Measurements from ENCODE around the gene SUV39H1.

Gene SUV39H1

GRCh38 chrX:48702032-48702431 lies 5.5 kb downstream of the SUV39H1 start:
- peaks cover 0 to 38% (median 17%) of the 10 kb centered on the region in 10 experiments; a peak in 18 of 20 replicates for H3K4me1 ChIP-seq
- TF ChIP-seq Cebpa-rat (IDR thresholded peaks at IDR 0.05) = no peak
- H3K4me3 ChIP-seq = no peak overlapping the region
- H3K27me3 ChIP-seq = peaks cover 30 to 97% (median 74%) of the 10 kb centered on the region in 11 experiments
- H3K27ac ChIP-seq = peak overlapping the region in 1 of 11 experiments; percentile 30; a peak in 1 of 22 replicates
- peak overlapping the region in 3 of 11 experiments; percentile 25 to 47 (median 33); a peak in 2 of 22 replicates for H3K9ac ChIP-seq
- peak overlapping the region in 2 of 11 experiments; percentile 28 to 35; a peak in 3 of 22 replicates for H3K4me2 ChIP-seq
- no peaks in the 10 kb centered on the region for H3K9me3 ChIP-seq (replicated peaks in 1 of 11)
- peaks cover 0 to 88% (median 66%) of the 10 kb centered on the region in 11 experiments; a peak in 20 of 22 replicates for H3K36me3 ChIP-seq
- peaks cover 0 to 75% (median 45%) of the 10 kb centered on the region in 11 experiments; a peak in 17 of 22 replicates for H4K20me1 ChIP-seq

GRCh38 chrX:48702716-48703115 lies 6.2 kb downstream of the SUV39H1 start:
- peak overlapping the region in 2 of 11 experiments; percentile 28 to 35; a peak in 3 of 22 replicates for H3K4me2 ChIP-seq
- no peak for TF ChIP-seq Cebpa-rat (IDR thresholded peaks at IDR 0.05)
- H3K4me3 ChIP-seq = no peak overlapping the region
- H3K27ac ChIP-seq = 0 out of 22 replicates have a peak overlapping the region, but pooled peaks of 1 of the 11 experiments have one; percentile 30
- peaks cover 0 to 33% (median 15%) of the 10 kb centered on the region in 10 experiments; a peak in 17 of 20 replicates for H3K4me1 ChIP-seq
- no peaks in the 10 kb centered on the region for H3K9me3 ChIP-seq (replicated peaks in 1 of 11)
- peaks cover 0 to 81% (median 45%) of the 10 kb centered on the region in 11 experiments; a peak in 17 of 22 replicates for H4K20me1 ChIP-seq
- peaks cover 33 to 97% (median 77%) of the 10 kb centered on the region in 11 experiments for H3K27me3 ChIP-seq
- peaks cover 0 to 95% (median 66%) of the 10 kb centered on the region in 11 experiments; a peak in 21 of 22 replicates for H3K36me3 ChIP-seq
- peak overlapping the region in 2 of 11 experiments; percentile 33 to 47; a peak in 4 of 22 replicates for H3K9ac ChIP-seq

GRCh38 chrX:48703228-48703627 lies 6.7 kb downstream of the SUV39H1 start:
- Histone ChIP-seq H3K27me3 (peaks cover 39 to 97% (median 80%) of the 10 kb centered on the region in 11 experiments), H4K20me1 (peaks cover 0 to 86% (median 47%) of the 10 kb centered on the region in 11 experiments; a peak in 17 of 22 replicates), H3K27ac (no peak overlapping the region), H3K4me2 (no peak overlapping the region), H3K36me3 (peaks cover 0 to 100% (median 69%) of the 10 kb centered on the region in 11 experiments; a peak in 21 of 22 replicates), H3K9ac (no peak overlapping the region; a peak in 1 of 22 replicates), H3K9me3 (replicated peaks in 1 of 11) (no peaks in the 10 kb centered on the region; a peak in 1 of 22 replicates), H3K4me3 (no peak overlapping the region), H3K4me1 (peaks cover 0 to 31% (median 15%) of the 10 kb centered on the region in 10 experiments; a peak in 13 of 20 replicates)
- TF ChIP-seq Cebpa-rat (IDR thresholded peaks at IDR 0.05) = no peak

GRCh38 chrX:48703642-48704481 lies 7.3 kb downstream of the SUV39H1 start:
- H3K4me3 ChIP-seq = no peak overlapping the region
- peaks cover 0 to 88% (median 49%) of the 10 kb centered on the region in 11 experiments; a peak in 17 of 22 replicates for H4K20me1 ChIP-seq
- peaks cover 0 to 100% (median 68%) of the 10 kb centered on the region in 11 experiments; a peak in 21 of 22 replicates for H3K36me3 ChIP-seq
- H3K4me1 ChIP-seq = peaks cover 0 to 32% (median 15%) of the 10 kb centered on the region in 10 experiments; a peak in 12 of 20 replicates
- no peak for TF ChIP-seq Cebpa-rat (IDR thresholded peaks at IDR 0.05)
- H3K4me2 ChIP-seq = no peak overlapping the region
- H3K27me3 ChIP-seq = peaks cover 44 to 97% (median 81%) of the 10 kb centered on the region in 11 experiments
- no peak overlapping the region for H3K27ac ChIP-seq
- H3K9me3 ChIP-seq (replicated peaks in 1 of 11) = no peaks in the 10 kb centered on the region; a peak in 1 of 22 replicates
- H3K9ac ChIP-seq = no peak overlapping the region

- TF ChIP-seq Cebpa-rat (IDR thresholded peaks at IDR 0.05) = no peak
- no peak overlapping the region for H3K4me2 ChIP-seq
- peaks cover 0 to 25% (median 10%) of the 10 kb centered on the region in 10 experiments; a peak in 11 of 20 replicates for H3K4me1 ChIP-seq
- no peak overlapping the region for H3K9ac ChIP-seq
- H3K27me3 ChIP-seq = peaks cover 49 to 98% (median 90%) of the 10 kb centered on the region in 11 experiments
- H3K4me3 ChIP-seq = no peak overlapping the region
- H3K36me3 ChIP-seq = peaks cover 0 to 88% (median 50%) of the 10 kb centered on the region in 11 experiments; a peak in 21 of 22 replicates
- peaks cover 0 to 79% (median 49%) of the 10 kb centered on the region in 11 experiments; a peak in 17 of 22 replicates for H4K20me1 ChIP-seq
- no peak overlapping the region for H3K27ac ChIP-seq
- no peaks in the 10 kb centered on the region; a peak in 1 of 22 replicates for H3K9me3 ChIP-seq (replicated peaks in 1 of 11)
Measured at GRCh38 chrX:48705871-48706270, 9.3 kb downstream of the SUV39H1 start.

GRCh38 chrX:48709522-48710112 lies 13.1 kb downstream of the SUV39H1 start:
- Histone ChIP-seq H3K27me3 (peaks cover 54 to 98% (median 91%) of the 10 kb centered on the region in 11 experiments), H3K9ac (no peak overlapping the region), H3K9me3 (replicated peaks in 1 of 11) (no peaks in the 10 kb centered on the region; a peak in 1 of 22 replicates)

GRCh38 chrX:48711162-48711928 lies 14.8 kb downstream of the SUV39H1 start:
- Histone ChIP-seq H3K4me2 (no peak overlapping the region), H3K9me3 (replicated peaks in 1 of 11) (peaks cover 0 to 3% (median 0%) of the 10 kb centered on the region in 11 experiments; a peak in 3 of 22 replicates), H3K9ac (no peak overlapping the region), H3K36me3 (peaks cover 0 to 34% (median 18%) of the 10 kb centered on the region in 11 experiments; a peak in 15 of 22 replicates), H4K20me1 (peaks cover 0 to 25% (median 5%) of the 10 kb centered on the region in 11 experiments; a peak in 9 of 22 replicates), H3K27me3 (peaks cover 49 to 98% (median 90%) of the 10 kb centered on the region in 11 experiments), H3K4me3 (no peak overlapping the region), H3K27ac (no peak overlapping the region), H3K4me1 (peaks cover 0 to 35% (median 19%) of the 10 kb centered on the region in 10 experiments; a peak in 14 of 20 replicates)
- no peak for TF ChIP-seq Cebpa-rat (IDR thresholded peaks at IDR 0.05)

More at GRCh38 chrX:48709522-48710112, 13.1 kb downstream of the SUV39H1 start:
- H4K20me1 ChIP-seq = peaks cover 0 to 42% (median 22%) of the 10 kb centered on the region in 11 experiments; a peak in 16 of 22 replicates
- TF ChIP-seq Cebpa-rat (IDR thresholded peaks at IDR 0.05) = no peak
- no peak overlapping the region for H3K27ac ChIP-seq
- H3K4me1 ChIP-seq = peaks cover 0 to 22% (median 6%) of the 10 kb centered on the region in 10 experiments; a peak in 12 of 20 replicates
- H3K4me3 ChIP-seq = no peak overlapping the region
- no peak overlapping the region for H3K4me2 ChIP-seq
- peaks cover 0 to 51% (median 29%) of the 10 kb centered on the region in 11 experiments; a peak in 17 of 22 replicates for H3K36me3 ChIP-seq
